ENCODE data around the gene BPGM.

GRCh38 chr7:134698481-134698880, 51.8 kb downstream of the BPGM start:
- no peak for TF ChIP-seq CTCF (conservative IDR thresholded peaks at IDR 0.05; ENCODE audit: low read depth, low read length)
- TF ChIP-seq EZH2 (IDR thresholded peaks at IDR 0.05; ENCODE audit: borderline replicate concordance, low read depth, low read length, poor library complexity, severe bottlenecking): no peak
